ENCODE results near the gene PSME2. TPM values are rescaled to one million over a fixed set of nuclear protein-coding genes. Genes with fewer than 3 reads are reported as not detected.

PSME2 gene
- total and polyA plus RNA-seq, 2 experiments from 2014 or later = 54.0 to 259 TPM

DNA sequence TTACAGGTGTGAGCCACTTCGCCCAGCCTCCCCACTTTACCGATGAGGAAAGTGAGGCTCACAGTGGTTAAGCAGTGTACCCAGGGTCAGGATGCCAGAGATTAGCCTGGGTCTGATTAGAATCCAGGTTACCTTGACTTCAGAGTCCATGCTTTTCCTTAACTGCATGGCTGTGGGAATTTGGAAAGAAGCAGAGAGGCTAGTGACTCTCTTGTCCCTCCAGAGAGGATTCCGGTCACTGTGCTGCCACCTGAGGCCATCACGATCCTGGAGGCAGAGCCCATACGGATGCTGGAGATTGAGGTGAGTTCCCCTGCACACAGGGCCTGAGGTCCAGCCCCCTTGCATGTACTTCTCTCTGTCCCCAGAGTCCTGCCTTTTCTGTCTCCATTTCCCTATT, 30.2 kb upstream of the PSME2 start:
- Mint-ChIP-seq H3K4me1 (0 out of 3 replicates have a peak, but pooled peaks cover 2% of the 10 kb centered on the region), H3K27ac (no peak overlapping the region), H3K27me3 (ENCODE audit: insufficient read depth, low read depth, poor library complexity) (peaks cover 32% of the 10 kb centered on the region), H3K4me3 (no peak overlapping the region), H3K36me3 (ENCODE audit: low read depth) (peaks cover 48% of the 10 kb centered on the region), H3K9me3 (no peaks in the 10 kb centered on the region)
- 0 out of 2 replicates have a peak, but pooled peaks cover 3% of the 10 kb centered on the region for H3K4me1 ChIP-seq (ENCODE audit: insufficient read depth)
- DNase-seq (ENCODE audit: low spot score) (no peak), ATAC-seq (no peak)
- no peaks in the 10 kb centered on the region; the same call in 1 of the 2 replicates for H4K20me1 ChIP-seq (replicated peaks; ENCODE audit: insufficient read depth)
- H2AFZ ChIP-seq = no peak overlapping the region
- no peaks in the 10 kb centered on the region for H3K9me2 ChIP-seq (ENCODE audit: insufficient read depth)
- H3K79me2 ChIP-seq (replicated peaks; ENCODE audit: insufficient read depth) = no peaks in the 10 kb centered on the region
- no peak overlapping the region for H3K4me2 ChIP-seq
- no peaks in the 10 kb centered on the region; the same call in 1 of the 2 replicates for H3K36me3 ChIP-seq (ENCODE audit: insufficient read depth)
- peaks cover 7% of the 10 kb centered on the region; the same call in 1 of the 2 replicates for H3F3A ChIP-seq (replicated peaks; ENCODE audit: low read depth)
- no peaks in the 10 kb centered on the region for H3K27me3 ChIP-seq (ENCODE audit: insufficient read depth)
- H3K27ac ChIP-seq (ENCODE audit: low read depth) = no peak overlapping the region
- H3K4me3 ChIP-seq = no peak overlapping the region
- TF ChIP-seq EZH2phosphoT487 (IDR thresholded peaks at IDR 0.05; ENCODE audit: unreplicated experiment) = no peak
- TF ChIP-seq JUNB (IDR thresholded peaks at IDR 0.05; ENCODE audit: unreplicated experiment) = no peak
- TF ChIP-seq, protein P1, sequence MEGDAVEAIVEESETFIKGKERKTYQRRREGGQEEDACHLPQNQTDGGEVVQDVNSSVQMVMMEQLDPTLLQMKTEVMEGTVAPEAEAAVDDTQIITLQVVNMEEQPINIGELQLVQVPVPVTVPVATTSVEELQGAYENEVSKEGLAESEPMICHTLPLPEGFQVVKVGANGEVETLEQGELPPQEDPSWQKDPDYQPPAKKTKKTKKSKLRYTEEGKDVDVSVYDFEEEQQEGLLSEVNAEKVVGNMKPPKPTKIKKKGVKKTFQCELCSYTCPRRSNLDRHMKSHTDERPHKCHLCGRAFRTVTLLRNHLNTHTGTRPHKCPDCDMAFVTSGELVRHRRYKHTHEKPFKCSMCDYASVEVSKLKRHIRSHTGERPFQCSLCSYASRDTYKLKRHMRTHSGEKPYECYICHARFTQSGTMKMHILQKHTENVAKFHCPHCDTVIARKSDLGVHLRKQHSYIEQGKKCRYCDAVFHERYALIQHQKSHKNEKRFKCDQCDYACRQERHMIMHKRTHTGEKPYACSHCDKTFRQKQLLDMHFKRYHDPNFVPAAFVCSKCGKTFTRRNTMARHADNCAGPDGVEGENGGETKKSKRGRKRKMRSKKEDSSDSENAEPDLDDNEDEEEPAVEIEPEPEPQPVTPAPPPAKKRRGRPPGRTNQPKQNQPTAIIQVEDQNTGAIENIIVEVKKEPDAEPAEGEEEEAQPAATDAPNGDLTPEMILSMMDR (conservative IDR thresholded peaks at IDR 0.05; ENCODE audit: low read depth in 2 of 2) = no peak
- TF ChIP-seq, protein P2, sequence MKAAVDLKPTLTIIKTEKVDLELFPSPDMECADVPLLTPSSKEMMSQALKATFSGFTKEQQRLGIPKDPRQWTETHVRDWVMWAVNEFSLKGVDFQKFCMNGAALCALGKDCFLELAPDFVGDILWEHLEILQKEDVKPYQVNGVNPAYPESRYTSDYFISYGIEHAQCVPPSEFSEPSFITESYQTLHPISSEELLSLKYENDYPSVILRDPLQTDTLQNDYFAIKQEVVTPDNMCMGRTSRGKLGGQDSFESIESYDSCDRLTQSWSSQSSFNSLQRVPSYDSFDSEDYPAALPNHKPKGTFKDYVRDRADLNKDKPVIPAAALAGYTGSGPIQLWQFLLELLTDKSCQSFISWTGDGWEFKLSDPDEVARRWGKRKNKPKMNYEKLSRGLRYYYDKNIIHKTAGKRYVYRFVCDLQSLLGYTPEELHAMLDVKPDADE (IDR thresholded peaks at IDR 0.05) = no peak
- TF ChIP-seq, protein P3, sequence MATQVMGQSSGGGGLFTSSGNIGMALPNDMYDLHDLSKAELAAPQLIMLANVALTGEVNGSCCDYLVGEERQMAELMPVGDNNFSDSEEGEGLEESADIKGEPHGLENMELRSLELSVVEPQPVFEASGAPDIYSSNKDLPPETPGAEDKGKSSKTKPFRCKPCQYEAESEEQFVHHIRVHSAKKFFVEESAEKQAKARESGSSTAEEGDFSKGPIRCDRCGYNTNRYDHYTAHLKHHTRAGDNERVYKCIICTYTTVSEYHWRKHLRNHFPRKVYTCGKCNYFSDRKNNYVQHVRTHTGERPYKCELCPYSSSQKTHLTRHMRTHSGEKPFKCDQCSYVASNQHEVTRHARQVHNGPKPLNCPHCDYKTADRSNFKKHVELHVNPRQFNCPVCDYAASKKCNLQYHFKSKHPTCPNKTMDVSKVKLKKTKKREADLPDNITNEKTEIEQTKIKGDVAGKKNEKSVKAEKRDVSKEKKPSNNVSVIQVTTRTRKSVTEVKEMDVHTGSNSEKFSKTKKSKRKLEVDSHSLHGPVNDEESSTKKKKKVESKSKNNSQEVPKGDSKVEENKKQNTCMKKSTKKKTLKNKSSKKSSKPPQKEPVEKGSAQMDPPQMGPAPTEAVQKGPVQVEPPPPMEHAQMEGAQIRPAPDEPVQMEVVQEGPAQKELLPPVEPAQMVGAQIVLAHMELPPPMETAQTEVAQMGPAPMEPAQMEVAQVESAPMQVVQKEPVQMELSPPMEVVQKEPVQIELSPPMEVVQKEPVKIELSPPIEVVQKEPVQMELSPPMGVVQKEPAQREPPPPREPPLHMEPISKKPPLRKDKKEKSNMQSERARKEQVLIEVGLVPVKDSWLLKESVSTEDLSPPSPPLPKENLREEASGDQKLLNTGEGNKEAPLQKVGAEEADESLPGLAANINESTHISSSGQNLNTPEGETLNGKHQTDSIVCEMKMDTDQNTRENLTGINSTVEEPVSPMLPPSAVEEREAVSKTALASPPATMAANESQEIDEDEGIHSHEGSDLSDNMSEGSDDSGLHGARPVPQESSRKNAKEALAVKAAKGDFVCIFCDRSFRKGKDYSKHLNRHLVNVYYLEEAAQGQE (IDR thresholded peaks at IDR 0.05; ENCODE audit: unreplicated experiment) = no peak
- TF ChIP-seq ZNF331 (CRISPR knock-in tag; IDR thresholded peaks at IDR 0.05; ENCODE audit: low read depth) = no peak
- no peak for TF ChIP-seq ZNF114 (CRISPR knock-in tag; IDR thresholded peaks at IDR 0.05)
- no peak for TF ChIP-seq CREB1 (CRISPR knock-in tag; IDR thresholded peaks at IDR 0.05; ENCODE audit: low read depth)
- TF ChIP-seq, protein P4, sequence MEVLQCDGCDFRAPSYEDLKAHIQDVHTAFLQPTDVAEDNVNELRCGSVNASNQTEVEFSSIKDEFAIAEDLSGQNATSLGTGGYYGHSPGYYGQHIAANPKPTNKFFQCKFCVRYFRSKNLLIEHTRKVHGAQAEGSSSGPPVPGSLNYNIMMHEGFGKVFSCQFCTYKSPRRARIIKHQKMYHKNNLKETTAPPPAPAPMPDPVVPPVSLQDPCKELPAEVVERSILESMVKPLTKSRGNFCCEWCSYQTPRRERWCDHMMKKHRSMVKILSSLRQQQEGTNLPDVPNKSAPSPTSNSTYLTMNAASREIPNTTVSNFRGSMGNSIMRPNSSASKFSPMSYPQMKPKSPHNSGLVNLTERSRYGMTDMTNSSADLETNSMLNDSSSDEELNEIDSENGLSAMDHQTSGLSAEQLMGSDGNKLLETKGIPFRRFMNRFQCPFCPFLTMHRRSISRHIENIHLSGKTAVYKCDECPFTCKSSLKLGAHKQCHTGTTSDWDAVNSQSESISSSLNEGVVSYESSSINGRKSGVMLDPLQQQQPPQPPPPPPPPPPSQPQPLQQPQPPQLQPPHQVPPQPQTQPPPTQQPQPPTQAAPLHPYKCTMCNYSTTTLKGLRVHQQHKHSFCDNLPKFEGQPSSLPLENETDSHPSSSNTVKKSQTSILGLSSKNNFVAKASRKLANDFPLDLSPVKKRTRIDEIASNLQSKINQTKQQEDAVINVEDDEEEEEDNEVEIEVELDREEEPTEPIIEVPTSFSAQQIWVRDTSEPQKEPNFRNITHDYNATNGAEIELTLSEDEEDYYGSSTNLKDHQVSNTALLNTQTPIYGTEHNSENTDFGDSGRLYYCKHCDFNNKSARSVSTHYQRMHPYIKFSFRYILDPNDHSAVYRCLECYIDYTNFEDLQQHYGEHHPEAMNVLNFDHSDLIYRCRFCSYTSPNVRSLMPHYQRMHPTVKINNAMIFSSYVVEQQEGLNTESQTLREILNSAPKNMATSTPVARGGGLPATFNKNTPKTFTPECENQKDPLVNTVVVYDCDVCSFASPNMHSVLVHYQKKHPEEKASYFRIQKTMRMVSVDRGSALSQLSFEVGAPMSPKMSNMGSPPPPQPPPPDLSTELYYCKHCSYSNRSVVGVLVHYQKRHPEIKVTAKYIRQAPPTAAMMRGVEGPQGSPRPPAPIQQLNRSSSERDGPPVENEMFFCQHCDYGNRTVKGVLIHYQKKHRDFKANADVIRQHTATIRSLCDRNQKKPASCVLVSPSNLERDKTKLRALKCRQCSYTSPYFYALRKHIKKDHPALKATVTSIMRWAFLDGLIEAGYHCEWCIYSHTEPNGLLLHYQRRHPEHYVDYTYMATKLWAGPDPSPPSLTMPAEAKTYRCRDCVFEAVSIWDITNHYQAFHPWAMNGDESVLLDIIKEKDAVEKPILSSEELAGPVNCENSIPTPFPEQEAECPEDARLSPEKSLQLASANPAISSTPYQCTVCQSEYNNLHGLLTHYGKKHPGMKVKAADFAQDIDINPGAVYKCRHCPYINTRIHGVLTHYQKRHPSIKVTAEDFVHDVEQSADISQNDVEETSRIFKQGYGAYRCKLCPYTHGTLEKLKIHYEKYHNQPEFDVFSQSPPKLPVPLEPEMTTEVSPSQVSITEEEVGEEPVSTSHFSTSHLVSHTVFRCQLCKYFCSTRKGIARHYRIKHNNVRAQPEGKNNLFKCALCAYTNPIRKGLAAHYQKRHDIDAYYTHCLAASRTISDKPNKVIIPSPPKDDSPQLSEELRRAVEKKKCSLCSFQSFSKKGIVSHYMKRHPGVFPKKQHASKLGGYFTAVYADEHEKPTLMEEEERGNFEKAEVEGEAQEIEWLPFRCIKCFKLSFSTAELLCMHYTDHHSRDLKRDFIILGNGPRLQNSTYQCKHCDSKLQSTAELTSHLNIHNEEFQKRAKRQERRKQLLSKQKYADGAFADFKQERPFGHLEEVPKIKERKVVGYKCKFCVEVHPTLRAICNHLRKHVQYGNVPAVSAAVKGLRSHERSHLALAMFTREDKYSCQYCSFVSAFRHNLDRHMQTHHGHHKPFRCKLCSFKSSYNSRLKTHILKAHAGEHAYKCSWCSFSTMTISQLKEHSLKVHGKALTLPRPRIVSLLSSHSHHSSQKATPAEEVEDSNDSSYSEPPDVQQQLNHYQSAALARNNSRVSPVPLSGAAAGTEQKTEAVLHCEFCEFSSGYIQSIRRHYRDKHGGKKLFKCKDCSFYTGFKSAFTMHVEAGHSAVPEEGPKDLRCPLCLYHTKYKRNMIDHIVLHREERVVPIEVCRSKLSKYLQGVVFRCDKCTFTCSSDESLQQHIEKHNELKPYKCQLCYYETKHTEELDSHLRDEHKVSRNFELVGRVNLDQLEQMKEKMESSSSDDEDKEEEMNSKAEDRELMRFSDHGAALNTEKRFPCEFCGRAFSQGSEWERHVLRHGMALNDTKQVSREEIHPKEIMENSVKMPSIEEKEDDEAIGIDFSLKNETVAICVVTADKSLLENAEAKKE (CRISPR knock-in tag; IDR thresholded peaks at IDR 0.05) = no peak
- TF ChIP-seq NANOG (IDR thresholded peaks at IDR 0.05; ENCODE audit: borderline replicate concordance) = no peak
- TF ChIP-seq STAT1 (IDR thresholded peaks at IDR 0.05; ENCODE audit: unreplicated experiment) = no peak
- no peak for TF ChIP-seq EZH2 (IDR thresholded peaks at IDR 0.05; ENCODE audit: low read depth, unreplicated experiment)
- TF ChIP-seq POLR2AphosphoS5 (IDR thresholded peaks at IDR 0.05; ENCODE audit: low read depth) = no peak
